PFSK-1 (cell line): Measurements from ENCODE around the gene CHST11.

Source experiments
- FOXP2 ChIP-seq: optimal IDR thresholded peaks from 2 replicates; pipeline ENCODE3; 2011; ENCODE audit warnings: borderline replicate concordance, control low read depth, inconsistent platforms; ENCODE audit not compliant: insufficient read depth; ENCODE audit errors: extremely low read length, extremely low read depth
- POLR2AphosphoS5 ChIP-seq: IDR thresholded peaks from 2 replicates; pipeline ENCODE4 v1.6.1; 2012; ENCODE audit warnings: low read depth, mild to moderate bottlenecking, control low read depth, low read length, moderate library complexity
- SIN3A ChIP-seq: IDR thresholded peaks from 2 replicates; pipeline ENCODE4 v1.6.1; 2012; ENCODE audit warnings: mild to moderate bottlenecking, low read length, moderate library complexity, borderline replicate concordance; ENCODE audit not compliant: insufficient read depth
- TAF1 ChIP-seq: IDR thresholded peaks from 2 replicates; pipeline ENCODE4 v1.6.1; 2012; ENCODE audit warnings: low read length, control low read depth, borderline replicate concordance; ENCODE audit not compliant: insufficient read depth
- TF ChIP-seq, protein P1 (sequence below), 2 experiments: IDR thresholded peaks; 2 replicates each; pipeline versions ENCODE4 v1.6.1 to v1.8.0; 2011 to 2012; ENCODE audit warnings: low read depth in 2 of 2, low read length in 2 of 2, control low read depth in 1 of 2, inconsistent platforms in 1 of 2, mild to moderate bottlenecking in 1 of 2, moderate library complexity in 1 of 2; ENCODE audit not compliant: insufficient read depth in 1 of 2

Gene CHST11

DNA sequence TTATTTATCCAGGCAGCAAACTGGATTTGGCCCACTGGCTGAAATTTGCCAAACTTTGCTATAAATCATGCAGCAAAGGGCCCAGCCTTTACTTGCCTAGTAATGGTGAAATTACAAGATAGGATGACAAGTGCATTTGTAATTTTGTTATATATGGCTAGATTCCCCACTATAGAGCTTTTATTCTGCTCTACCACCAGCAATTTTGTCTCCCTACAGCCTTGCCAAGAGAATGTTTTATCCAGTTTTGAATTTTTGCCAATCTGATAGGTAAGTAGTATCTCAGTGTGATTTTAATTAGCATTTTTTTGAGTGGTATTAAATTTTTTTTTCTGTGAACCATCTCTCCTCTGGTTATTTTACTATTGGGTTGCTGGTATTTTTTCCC is 339.7 kb downstream of the CHST11 start:
- no peak for TF ChIP-seq POLR2AphosphoS5
- TF ChIP-seq, protein P1, sequence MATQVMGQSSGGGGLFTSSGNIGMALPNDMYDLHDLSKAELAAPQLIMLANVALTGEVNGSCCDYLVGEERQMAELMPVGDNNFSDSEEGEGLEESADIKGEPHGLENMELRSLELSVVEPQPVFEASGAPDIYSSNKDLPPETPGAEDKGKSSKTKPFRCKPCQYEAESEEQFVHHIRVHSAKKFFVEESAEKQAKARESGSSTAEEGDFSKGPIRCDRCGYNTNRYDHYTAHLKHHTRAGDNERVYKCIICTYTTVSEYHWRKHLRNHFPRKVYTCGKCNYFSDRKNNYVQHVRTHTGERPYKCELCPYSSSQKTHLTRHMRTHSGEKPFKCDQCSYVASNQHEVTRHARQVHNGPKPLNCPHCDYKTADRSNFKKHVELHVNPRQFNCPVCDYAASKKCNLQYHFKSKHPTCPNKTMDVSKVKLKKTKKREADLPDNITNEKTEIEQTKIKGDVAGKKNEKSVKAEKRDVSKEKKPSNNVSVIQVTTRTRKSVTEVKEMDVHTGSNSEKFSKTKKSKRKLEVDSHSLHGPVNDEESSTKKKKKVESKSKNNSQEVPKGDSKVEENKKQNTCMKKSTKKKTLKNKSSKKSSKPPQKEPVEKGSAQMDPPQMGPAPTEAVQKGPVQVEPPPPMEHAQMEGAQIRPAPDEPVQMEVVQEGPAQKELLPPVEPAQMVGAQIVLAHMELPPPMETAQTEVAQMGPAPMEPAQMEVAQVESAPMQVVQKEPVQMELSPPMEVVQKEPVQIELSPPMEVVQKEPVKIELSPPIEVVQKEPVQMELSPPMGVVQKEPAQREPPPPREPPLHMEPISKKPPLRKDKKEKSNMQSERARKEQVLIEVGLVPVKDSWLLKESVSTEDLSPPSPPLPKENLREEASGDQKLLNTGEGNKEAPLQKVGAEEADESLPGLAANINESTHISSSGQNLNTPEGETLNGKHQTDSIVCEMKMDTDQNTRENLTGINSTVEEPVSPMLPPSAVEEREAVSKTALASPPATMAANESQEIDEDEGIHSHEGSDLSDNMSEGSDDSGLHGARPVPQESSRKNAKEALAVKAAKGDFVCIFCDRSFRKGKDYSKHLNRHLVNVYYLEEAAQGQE (IDR thresholded peaks at IDR 0.05; ENCODE audit: insufficient read depth in 1 of 2, low read depth in 2 of 2, low read length in 2 of 2): no peak
- no peak for TF ChIP-seq SIN3A
- no peak for TF ChIP-seq FOXP2
- TF ChIP-seq TAF1: no peak

DNA sequence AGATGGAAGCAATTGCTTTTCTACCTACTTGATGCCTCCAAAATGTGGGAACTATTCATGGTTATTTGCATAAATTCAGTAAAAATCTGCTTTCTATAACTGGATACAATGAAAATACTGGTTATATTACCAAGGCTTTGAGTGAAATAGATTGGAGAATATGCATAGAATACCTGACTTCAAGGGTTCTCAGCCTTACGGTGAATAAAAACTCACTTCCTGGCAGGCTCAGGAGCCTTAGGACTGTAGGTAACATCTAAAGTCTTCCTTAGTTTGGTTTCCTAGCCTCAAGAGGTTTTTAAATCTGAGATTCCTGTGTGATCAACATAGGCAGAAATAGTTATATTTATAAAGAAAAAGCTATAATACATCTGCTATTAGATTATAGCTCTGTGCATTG is 342.7 kb downstream of the CHST11 start:
- TF ChIP-seq POLR2AphosphoS5 (no peak), TAF1 (no peak), FOXP2 (no peak), SIN3A (no peak)
- TF ChIP-seq, protein P1 (IDR thresholded peaks at IDR 0.05; ENCODE audit: insufficient read depth in 1 of 2, low read depth in 2 of 2, low read length in 2 of 2): no peak

DNA sequence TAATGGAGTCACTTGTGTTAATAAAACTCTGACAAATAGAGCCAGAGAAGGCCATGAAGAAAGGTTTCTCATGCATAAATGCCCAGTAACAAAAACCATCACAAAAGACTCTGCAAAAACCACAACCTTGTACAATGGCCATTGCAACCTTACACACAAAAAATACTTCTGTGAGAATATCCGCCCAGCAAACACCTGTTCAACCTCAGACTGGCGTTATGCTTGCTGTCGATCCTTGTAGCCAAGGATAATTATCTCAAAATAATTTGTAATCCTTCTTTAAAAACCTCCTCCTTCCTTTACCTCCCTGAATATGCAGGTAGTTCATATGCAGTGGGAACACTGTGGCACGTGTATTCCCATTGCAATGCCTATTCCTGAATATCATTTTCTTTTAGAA is 344.3 kb downstream of the CHST11 start:
- TF ChIP-seq POLR2AphosphoS5 (no peak), TAF1 (no peak), SIN3A (no peak), FOXP2 (no peak)
- TF ChIP-seq, protein P1 (IDR thresholded peaks at IDR 0.05; ENCODE audit: insufficient read depth in 1 of 2, low read depth in 2 of 2, low read length in 2 of 2): no peak

DNA sequence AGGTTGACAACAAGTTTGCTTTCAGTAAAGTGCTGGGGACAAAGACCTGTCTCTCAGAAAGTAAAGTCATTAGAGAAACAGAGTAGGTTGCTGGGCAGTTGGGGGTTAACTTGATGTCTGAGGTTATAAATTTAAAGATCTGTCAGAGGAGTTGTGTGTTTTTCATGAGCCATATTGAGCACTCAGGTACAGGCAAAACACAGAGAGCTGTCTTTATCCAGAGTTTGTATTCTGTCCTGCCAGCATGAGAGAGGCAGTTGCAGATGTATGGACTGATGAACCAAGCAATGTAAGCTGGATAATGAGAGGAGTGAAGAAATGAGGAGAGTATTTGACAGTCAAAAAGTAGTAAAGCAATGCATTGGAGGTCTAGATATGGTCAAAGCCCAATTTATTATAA is 344.7 kb downstream of the CHST11 start:
- no peak for TF ChIP-seq TAF1
- no peak for TF ChIP-seq FOXP2
- no peak for TF ChIP-seq POLR2AphosphoS5

DNA sequence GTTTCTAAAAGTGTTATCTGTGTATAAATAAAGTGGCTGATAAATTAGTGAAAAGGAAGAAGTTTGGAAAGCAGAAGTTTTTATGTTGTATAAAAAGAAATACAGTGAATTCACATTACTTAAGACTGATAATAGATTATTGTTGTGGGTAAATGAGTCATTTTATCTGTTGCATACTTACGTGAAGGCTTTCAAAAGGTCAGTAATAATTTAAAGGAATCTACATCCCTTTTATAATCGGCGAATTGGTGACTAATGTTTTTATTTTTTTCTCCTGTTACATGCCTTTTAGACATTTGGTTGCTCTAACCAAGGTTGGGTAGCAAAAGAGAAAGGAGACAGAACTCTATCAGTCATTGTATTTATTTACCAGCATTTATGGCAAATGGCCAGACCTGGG is 345.5 kb downstream of the CHST11 start:
- TF ChIP-seq FOXP2 (no peak), SIN3A (no peak), TAF1 (no peak), POLR2AphosphoS5 (no peak)
- TF ChIP-seq, protein P1 (IDR thresholded peaks at IDR 0.05; ENCODE audit: insufficient read depth in 1 of 2, low read depth in 2 of 2, low read length in 2 of 2): no peak
